NCI-H524 (cell line): ENCODE results near the gene CNDP1.

Source experiments
- DNase-seq, 2 experiments: peaks; one replicate each; lab custom pipeline; 2025; lab: John Stamatoyannopoulos, UW

The CNDP1 gene

DNA sequence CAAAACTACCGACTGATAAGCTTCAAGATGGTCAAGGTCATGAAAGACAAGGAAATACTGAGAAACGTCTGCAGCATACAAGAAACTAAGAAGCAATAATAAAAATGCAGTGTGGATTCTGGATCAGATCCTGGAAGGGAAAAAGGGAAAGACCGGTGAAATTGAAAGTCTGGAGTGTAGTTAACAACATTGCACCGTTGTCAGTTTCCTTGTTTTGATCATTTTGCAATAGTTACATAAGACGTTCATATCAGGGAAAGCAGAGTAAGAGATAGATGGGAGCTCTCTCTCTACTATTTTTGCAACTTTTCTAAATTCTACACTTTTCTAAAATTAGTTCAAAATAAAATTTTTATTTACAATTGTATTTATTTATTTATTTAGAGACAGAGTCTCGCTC lies 48.3 kb downstream of the CNDP1 start:
- DNase-seq: no peak

DNA sequence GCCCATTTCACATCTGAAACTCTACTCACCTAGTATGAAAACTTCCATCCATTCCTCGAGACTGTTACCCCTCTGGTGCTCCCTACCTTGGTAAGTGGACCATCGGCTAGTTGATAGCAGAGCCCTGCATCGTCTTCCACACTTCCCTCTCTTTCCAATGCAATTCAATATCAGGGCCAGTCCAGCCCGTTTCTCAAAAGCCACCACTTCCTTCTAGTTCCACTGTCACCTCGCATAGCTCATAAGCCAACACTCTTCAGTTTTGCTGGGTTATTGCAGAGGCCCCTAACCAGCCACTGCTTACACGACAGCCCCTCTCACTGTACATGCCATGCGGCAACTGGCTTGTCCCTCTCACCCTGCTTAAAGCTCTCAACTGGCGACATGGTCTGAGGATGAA lies 53.1 kb downstream of the CNDP1 start:
- DNase-seq: no peak

DNA sequence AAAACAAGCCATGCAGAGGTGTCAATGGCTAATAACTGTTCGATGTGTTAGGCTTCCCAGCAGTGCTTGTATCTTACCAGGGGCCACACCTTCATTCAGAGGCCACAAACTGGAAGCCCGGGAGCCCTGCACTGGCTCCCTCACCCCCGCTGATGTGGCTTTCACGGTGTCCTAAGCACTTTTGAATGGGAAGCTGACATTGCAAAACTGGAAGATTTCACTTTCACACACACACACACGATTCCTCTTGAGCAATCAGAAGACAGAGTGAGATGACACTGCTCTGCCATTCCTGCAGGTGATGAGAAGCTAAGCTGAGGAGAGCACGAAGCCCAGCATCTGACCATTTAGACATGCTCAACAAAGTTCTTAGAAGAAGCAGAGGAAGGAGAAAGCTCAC lies 54.7 kb downstream of the CNDP1 start:
- DNase-seq: no peak

DNA sequence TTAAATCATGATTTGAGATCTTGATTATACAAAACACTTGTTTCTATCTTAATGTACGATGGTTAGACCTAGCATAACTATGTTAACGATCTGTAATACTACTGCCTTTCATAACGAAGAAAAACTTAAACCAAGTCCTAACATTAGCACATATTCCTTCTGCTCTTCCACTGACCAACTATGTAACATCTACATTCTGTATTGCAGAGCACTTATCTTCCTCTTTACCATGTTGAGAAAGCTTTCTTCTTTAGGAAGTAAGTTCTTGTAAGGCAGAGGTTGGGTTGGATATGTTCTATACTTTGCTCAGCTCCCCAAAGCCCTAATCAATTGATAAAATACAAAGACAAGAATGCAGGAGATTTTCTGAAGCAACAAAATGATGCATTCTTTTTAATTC lies 55.5 kb downstream of the CNDP1 start:
- no peak for DNase-seq

DNA sequence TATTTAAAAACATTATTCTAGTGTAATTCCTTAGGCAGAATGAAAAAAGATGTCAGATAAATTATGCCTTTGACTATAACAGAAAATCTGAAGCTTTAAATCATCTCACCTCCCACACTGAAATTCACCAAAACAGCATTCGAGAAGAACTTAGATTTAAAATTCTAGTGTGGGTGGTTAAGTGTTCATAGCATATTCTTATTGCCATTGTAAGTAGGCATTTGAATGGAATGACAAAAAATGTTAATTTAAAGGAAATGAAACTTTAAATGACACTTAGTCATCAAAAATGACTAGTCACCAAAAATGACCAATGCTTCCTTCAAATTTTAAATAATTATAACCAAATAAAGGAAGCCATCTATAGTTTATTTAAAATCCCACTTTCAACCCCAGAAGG lies 56.4 kb downstream of the CNDP1 start:
- DNase-seq: no peak

DNA sequence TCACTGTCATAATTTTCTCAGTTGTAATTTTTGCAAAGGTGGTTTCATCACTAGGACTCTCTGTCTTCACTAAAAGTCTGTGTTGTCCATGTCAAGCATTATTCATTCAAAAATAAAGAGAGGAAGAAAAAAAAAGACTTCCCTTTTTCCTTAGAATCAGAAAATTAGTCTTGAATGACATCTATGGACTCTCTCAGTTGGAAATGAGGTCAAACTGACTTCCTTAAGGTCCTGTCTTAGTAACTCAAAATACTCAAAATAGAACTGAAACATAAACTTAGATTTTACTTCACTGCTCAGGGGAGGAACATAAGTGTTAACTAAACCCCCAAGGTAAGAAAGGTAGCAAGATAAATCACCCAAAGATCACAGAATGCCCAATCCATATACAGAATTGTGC lies 61.1 kb downstream of the CNDP1 start:
- no peak for DNase-seq

DNA sequence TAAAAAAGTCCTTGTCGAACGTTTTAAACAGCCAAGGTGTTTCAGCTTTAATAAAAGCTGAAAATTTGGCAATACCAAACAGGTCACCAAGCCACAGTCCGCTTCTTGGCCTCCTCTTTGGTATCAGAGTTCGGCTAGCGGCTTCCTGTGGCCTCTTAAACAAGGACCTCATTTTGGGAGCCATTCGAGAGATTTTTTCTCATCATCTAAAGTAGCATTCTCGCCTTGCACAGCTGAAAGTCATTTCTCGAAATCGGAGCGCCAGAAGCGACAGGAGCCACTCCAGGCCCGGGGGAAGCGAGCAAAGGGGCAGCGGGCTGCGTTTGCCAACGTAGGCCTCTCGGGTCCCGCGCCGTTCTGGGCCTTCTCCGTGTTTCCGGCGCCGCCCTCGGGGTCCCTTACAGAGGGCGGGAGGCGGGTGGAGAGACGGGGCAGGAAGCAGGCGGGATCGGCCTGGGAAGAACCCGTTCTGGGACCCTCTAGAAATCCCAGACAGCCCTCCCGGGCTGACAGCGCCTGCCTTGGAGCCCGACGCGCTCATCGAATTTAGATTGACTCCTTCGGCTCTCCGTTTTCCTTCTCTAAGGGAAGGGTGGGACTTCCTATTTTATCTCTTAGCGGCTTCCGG lies 62.8 kb downstream of the CNDP1 start:
- peak; percentile 24 to 66 for DNase-seq

DNA sequence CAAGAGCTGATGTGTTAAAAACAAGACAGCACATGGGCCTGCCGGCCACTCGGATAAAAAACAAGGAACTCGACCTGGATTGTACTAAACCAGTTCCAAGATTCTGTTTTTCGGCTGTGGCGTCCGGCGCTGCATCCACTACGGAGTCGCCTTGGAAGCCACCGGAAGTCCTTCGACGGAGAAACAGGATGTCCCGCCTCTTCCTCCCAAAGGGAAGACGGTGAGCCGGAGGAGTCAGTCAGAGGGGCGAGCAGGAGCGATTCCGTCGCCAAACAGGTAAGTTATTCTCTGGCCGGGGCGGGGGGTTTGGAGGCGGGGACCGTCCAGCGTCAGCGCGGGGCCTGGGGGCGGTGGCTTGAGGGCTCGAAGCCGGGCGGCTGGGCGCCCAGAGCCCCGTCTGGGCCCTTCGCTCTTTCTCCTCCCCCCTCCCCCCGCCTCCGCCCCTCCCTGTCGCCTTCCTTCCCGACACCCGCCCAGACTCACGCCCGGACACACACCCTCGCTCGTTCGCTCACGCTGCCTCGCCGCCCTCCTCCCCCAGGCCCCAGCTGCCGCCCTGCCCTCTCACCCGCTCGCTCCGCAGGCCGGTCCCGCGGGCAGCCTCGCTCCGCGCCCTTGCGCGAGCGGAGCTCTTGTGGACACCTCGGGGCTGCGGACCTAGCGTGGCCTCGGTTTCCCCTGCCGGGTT lies 63.5 kb downstream of the CNDP1 start, which contains the start of gene ZNF407:
Gene ZNF407, plus strand, starts transcription at position 209 of the 688 bp plus-strand sequence. CDS start 33,150 bp downstream, outside the sequence.
- DNase-seq: peak; percentile 81 to 86

DNA sequence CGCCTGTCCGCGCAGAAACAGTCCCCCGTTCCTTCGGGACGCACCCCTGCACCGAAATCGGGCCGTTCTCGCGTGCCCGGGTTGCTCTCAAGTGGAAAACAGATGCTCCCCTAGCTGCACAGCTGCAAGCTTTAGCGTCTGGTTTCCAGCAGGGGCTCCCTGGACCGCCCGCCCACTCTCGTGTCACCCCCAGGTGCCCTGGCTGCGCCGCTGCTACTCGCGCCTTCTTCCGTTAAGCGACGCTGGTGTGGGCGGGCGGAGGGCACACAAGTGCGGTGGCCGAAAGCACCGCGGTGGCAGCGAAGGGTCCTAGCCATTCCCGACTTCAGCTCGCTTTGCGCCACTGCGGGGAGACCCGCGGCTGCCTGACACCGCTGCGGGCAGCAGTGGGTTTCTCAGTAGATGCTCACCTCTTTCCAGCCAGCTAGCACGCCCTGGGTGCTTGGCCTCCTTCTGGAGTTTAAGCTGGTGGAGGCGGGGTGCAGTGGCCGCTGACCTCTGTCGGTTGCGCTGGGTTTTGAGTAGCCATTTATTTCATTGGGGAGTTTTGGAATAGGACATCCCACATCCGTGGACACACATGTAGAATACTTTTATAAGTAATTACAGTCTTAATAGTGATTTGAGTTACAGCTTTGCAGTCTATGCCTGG lies 64.2 kb downstream of the CNDP1 start:
- DNase-seq: peak; percentile 45 to 76

DNA sequence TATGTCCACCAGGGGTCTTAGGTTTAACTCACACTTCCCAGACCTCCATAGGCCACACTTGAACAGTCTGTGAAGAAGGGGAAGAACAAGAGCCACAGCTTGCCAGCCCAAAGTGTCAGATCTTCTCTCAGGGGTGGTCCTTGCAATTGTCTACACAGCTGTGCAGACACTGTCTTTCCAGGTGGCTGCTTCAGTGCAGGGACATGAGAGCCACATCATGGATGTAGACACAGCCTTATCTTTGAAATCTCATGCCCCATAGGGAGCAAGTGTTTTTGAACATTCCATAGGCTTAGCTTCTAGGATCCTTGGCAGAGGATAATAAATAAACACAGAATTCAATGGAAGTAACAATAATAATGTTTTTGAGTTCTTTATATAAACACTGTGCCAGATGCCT lies 70.1 kb downstream of the CNDP1 start:
- DNase-seq: no peak

DNA sequence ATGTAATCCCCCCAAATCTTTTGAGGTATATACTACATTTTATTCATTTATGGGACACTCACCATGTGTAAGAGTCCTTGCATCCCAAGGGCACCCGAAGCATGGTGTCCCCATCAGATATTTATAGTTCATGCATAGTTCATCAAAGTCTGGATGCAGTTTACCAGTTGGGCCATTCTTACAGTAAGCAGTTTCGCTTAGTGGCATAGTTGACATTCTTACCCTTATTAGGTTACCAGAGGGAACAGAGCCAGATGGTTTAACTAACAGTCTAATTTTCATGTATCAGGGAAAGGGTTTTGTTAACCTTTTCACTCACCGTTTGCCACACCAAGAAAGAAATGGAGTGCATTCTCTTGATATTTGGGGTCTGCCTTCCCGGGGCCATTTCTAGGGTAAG lies 70.5 kb downstream of the CNDP1 start:
- DNase-seq: peak in 1 of 2 experiments; percentile 8

DNA sequence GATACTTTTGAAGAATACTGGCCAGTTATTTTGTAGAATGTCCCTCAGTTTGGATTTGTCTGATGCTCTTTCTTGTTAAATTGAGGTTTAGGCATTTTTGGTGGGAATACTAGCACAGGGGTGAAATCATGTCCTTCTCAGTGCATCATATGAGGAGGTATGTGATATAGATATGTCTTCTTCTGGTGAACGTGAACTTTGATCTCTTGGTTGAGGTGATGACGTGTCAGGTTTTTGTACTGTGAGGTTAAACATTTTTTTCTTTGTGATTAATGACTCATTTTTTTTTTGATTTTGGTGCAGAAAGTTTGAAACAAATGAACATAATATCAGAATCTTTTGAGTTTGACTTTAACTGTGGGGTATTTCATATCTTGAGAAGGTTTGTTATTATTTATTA lies 74.4 kb downstream of the CNDP1 start:
- no peak for DNase-seq

DNA sequence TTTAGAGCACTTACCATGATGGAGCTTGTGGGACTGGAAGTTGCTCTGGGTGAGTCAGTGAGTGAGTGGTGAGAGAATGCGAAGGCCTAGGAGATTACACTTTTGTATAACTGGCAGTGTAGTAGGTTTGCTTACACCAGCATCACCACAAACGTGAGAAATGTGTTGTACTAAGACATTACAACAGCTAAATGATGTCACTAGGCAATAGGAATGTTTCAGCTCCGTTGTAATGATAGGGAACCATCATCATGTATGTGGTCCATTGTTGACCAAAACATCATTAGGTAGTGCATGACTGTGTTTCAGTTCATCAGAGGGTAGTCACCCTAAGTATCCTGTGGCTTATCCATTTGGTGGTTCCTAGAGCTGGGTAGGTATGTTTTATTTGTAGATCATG lies 75.2 kb downstream of the CNDP1 start:
- DNase-seq: no peak

DNA sequence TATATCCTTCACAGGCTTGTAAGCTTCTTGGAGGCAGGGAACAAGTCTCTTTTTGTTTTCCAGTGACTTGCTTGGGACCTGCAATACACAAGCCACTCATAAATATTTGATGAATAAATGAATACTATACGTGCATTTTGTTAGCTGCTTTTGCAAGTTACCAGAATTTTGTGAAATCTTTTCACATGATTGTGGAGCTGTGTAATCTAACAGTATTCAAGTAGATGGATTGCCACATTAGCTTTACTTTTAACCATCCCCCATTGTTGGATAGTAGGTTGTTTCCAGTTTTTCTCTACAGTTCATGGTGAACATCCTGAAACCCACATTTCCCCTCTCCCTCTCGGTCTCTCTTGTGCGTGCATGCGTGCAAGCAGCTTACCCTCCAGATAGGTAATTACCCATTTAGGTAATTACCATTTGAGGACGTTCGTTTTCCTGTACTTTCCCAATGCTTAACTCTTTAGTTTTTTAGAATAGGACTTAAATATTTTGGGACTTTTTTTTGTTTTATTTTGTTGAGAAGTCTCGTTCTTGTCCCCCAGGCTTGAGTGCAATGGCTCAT lies 75.8 kb downstream of the CNDP1 start:
- DNase-seq: no peak

DNA sequence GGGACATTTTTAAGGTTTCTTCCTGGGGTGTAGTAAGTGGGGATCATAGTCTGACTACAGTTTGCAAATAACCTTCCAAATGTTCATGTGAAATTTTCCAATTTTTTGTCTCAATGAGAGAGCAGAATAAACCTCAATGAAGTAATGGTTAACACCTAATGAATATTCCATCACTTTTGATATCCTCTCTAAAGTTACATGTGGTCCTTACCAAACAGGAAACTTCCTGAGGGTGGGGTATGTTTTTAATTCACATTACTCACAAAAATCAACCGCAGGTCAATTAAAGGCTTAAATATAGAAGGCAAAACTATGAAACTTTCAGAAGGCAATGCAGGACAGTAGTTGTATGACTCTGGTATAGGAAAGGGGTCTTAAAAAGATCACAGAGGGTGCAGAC lies 76.6 kb downstream of the CNDP1 start:
- DNase-seq: no peak

DNA sequence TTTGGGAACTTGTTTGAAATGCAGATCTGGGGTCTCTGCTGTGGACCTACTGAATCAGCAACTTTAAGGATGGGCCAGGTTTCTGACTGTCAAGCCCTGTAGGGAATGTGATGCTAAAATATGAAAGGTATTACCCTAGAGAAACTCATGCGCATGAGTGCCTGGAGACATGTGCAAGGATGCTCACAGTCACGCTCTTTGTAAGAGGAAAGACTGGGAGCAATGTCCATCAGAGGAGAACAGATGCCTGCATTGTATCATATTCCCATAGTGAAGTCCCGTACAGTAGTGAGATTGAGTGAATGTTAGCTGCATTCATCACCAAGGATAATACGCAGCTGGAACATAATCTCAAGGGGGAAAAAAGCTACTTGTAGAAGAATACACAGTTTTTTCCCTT lies 77.5 kb downstream of the CNDP1 start:
- no peak for DNase-seq

DNA sequence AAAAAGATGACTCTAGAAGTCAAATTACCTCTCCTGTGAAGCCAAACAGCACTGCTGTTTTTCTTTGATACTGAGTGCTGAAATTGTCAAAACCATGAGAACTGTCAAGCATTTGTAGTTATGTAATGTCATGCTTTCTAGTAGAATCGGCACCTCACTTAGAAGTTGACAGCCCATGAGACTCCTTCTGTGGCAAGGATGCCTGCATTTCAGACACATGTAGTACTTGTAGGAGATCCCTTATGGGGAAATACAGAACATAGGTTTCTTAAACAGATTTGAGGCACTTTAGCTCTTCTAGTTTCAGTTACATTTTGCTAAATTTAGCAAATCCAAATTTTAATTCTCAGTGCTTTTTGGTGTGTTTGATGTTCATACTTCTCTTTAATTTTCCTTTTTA lies 79.1 kb downstream of the CNDP1 start:
- no peak for DNase-seq

DNA sequence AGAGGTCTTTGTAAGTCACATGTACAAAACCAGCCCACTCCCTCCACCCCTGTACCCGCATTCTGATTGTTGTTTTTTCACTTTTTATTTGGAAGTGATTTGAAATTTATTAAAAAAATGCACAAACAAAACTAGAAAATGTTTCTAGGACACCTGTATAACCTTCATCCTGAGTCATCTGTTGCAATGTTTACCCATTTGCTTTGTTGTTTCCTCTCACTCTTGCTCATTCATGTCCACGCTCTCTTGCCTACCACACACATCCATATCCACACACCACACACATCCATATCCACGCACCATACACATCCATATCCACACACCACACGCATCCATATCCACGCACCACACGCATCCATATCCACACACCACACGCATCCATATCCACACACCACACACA lies 82.2 kb downstream of the CNDP1 start:
- no peak for DNase-seq

DNA sequence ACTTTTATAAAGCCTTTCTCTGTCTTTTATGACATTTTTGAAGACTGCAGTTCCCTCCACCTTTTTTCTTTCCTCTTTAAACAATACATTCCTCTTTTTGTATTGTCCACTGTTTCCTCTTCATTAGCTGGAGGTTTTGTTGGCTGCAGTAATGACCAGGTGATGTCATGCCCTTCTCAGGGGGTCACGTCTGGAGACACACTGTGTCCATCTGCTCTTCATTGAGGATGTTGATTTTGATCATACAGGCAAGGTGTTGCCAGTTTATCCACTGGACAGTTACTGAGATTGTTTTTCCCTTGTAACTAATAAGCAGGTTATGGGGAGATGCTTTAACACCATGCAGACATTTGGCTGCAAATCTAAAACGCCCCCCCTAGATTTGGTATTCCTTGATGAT lies 83.2 kb downstream of the CNDP1 start:
- no peak for DNase-seq

DNA sequence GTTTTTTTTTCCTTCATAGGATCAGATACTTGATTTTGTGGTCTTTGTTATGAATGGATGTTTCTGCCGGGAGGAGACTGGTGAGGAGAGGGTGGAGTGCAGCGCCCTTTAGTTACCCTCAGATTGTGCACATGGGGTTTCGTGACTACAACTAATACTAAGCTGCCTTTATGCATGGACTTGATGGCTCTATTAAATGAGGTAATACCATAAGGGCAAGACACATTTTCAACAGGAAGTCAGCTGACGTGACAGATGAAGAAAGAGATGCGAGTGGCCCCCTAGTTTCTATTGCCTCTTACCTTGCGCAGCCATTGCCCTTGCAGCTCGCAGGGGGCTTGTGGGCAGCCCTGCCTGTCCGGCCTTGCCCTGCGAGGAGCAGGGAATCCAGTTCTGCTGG lies 87.8 kb downstream of the CNDP1 start:
- no peak for DNase-seq

DNA sequence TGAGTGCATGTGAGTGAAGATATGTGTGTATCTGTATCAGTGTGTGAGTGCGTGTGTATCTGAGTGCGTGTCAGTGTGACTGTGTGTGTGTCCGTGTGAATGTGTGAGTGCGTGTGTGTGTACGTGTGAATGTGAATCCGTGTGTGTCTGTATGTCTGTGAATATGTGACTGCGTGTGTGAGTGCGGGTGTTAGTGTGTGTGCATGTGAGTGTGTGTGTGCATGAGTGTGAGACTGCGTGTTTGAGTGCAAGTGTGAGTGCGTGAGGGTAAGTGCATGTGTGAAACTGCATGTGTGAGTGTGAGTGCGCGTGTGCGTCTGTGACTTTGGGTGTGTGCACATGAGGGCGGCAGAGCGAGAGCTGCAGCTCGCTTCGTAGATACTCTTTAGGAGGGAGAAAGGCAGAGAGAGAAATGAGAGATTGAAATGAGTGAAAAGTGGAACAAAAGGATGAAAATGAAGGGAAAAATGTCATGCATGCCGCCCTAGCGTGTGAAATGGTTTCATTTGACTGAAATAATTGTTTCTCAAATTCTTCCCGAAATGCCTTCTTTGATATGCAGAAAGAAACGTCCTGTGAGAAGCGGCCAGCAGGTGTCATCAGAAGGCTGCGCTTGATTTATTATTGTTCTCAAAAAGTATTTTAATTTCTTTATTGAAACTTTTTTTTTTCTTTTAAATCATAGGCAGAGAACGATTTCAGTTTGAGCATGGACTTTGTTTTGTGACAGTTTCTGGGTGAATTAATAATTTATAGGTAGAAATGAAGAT lies 88.9 kb downstream of the CNDP1 start:
- peak in 1 of 2 experiments; percentile 2 for DNase-seq

DNA sequence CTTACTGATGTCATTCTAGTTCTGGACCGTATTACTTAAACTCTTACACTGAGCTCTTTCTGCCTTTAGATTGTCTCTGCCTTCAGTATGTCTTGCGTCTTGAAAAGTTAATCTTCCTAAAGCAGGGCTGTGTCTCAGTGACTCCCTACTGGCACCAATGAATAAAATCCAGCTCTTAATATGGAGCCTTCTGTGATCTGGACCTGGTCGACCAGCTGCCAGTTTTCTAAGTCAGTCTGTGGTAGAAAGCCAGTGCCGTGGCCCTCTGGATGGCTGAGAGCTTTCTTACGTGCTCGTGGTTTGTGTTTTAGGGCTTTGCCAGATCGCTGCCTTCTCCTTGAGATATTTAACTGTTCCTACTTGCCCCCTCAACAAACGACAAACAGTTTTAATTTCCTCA lies 90.2 kb downstream of the CNDP1 start:
- no peak for DNase-seq
